ENCODE measurements around the gene CRP.
"Not testable (repeated sequence)": the region's sequence is repeated elsewhere in the genome, so short reads cannot be mapped to it uniquely, and the experiment has no call there.

Gene CRP

DNA sequence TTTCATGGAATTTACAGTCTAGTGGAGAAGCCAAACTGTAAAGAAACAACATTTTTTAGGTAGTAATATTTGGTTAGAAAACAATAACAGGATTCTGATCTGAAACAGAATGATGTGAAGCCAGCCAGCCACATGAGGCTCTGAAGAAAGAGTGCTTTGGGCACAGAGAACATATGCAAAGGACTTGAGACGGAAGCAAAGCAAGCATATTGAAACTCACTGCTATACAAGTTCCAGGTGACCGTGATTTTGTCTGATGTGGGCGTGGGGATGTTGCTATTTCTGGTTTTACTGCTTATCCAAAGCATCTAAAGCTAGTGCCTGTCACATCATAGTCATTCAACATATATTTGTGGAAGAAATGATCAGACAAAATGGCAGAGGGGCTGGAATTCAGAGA, 14.7 kb downstream of the CRP start:
- DNase-seq (ENCODE audit: low read depth) = no peak

DNA sequence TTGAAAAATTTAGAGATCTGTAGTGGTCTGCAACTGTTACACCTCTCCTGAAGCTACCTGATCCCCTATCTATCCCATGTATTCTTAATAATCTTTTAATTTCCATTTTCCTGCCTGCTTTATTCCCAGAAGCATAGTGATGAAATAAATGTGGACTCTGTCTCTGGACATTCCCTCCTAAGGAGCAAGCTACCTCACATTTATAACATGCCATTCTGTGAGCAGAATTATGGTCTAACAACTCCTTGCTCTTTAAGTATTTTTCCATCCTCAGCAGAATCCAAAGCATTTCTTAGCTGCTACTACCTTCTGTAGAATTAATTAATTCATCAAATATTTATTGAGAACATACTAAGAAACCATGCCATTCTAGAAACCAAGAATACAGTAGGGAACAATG, 15.1 kb downstream of the CRP start:
- DNase-seq (ENCODE audit: low read depth) = no peak

DNA sequence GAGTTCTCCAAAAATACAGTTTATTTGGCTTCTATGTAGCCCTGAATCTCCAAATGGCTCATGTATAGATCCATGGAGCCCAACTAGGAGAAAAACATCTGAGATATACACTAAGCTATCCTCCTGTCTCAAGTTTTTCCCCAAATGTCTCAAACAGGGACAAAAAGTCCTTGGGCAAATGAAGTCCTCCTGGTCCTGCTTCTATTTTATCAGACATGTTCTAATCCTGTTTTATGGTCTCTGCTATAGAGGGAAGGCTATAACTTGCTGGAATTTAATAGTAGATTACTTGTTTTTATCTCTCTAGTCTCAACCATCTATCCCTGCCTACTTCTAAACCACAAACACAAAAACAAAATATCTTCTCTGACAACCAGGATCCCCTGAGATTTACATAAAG, 26.9 kb downstream of the CRP start:
- DNase-seq (ENCODE audit: low read depth) = no peak

DNA sequence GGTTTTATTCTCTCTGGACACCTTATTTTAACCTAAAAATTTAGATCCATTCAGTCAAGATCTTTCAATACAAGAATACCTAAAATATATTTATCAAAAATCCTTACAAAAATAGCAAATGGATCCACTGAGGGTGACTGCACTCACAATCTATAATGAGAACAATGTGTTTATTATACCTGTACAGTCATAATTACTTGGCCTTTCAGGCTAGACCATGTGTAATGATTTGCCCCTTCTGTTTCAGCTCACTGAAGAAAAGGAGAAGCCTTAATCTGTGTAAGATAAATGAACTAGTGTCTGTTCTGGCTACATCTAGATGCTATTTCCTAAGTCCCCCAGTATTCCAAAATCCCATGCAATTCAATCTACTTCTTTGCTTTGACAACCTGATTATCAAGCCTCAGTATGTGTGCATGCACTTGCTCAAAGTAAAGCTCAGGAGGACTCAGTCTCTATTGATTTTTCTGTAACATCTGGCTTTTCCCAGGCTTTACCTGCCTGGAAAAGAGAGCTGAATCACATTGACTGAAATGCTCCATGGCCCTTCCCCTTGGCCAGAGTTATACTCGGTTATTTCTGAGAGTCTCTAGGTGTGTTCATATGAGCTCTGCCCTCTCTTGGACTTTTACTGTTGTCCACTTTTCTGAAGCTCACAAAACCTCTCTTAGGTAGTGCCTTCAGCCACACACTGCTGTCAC, 27.6 kb downstream of the CRP start:
- no peak for DNase-seq (ENCODE audit: low read depth)

DNA sequence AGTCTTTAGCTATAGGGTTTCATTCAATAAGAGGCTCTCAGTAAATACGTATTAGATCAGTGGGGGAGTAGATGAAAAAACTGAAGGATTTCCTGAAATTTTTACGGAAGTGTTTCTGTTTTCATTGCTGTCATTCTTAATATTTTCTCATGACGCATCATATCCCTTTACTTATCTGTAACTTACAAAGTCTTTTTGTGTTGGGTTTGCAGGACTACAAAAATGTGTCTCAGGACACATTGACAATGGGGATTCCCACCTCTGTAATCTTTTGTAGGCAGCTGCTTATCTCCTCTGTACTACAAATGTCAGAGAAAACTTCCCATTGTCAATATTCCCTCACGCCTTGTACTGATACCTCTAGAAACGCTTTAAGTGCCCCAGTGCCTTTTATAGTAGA, 35.5 kb downstream of the CRP start:
- no peak for DNase-seq (ENCODE audit: low read depth)

DNA sequence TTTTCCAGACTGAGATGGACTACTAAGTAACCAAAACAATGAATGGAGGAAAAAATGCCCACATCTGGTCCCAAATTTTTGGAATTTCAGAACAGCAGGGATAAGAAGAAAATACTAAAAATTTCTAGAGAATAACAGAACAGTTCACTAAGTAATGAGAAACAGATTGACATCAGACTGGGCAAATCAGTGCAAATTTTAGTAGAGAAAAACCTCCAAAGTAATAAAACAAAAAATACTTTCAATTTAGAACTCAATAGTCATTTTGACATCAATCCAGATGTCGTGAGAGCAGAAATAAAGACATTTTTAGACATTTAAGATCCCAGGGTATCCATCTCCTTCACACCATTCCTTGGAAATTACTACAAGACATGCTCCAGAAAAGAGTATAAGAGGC, 39.3 kb downstream of the CRP start:
- DNase-seq (ENCODE audit: low read depth) = no peak

DNA sequence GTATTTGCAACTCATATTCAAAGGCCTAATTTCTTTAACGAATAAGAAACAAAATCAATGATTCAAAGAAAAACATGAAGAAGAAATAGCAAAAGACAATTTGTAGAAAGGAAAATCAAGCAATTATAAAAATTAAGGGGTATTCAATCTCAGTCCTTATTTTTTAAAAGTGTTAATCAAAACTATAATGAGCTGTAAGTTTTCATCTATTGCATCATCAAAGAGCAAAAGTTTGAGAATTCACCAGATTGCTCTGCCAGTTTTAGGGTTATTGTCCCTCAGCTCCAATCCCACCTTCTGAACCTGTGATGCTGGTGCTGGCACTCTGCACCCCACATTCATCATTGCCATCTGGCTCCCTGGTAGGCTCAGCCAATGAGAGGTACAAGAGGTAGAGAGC, 42.0 kb downstream of the CRP start:
- not testable (repeated sequence) for DNase-seq (ENCODE audit: low read depth)

DNA sequence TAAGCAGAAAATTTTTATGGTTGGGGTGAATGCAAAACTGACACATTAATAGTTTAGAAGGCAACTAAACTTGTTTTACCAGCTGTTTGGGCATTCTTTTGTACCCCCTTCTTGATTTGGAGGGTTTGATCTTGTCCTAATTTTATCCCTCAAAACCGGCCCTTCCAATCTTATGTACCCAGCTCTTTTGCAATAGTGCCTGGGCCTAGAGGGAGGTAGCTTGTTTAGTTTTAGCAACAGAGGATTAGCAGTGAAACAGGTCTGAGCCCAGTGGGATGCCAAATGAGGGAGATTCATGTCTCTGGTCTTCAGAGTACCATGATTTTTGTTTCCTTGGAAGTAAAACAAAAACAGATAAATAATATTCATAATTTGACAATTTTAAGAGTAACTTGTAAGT, 45.1 kb downstream of the CRP start:
- no peak for DNase-seq (ENCODE audit: low read depth)

DNA sequence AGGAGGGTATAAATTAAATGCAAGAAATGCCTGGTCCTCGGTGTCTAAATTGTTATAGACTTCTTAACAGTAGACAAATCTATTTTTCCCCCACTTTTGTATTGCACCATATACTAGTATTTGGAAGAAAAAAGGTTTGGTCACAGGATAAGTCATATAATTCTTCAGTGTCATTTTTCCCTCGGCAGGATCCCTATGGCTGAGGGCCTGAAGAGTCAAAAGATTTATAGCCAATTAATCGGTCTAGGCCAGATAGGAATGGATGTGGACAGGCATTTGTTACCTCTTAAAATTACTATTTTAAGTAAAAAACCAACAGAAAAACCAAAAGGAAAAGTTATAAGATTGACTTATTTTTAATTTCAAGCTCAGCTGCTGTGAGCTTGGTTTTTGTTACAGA, 45.6 kb downstream of the CRP start:
- no peak for DNase-seq (ENCODE audit: low read depth)

DNA sequence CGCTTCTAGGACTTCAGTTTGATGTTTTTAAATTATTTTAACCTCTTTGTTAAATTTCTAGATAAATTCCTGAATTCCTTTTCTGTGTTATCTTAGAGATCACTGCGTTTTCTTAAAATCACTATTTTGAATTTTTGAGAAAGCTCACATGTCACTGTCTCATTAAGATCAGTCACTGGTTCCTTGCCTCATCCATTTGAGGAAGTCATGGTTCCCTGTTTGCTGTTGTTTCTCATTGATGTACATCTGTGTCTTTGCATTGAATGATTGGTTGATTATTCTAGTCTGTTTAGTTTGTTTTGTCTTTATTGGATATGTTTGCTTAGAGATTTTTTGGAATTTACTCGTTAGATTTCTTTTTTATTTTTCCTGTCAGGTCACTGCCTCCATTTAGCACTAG, 50.1 kb downstream of the CRP start:
- no peak for DNase-seq (ENCODE audit: low read depth)

DNA sequence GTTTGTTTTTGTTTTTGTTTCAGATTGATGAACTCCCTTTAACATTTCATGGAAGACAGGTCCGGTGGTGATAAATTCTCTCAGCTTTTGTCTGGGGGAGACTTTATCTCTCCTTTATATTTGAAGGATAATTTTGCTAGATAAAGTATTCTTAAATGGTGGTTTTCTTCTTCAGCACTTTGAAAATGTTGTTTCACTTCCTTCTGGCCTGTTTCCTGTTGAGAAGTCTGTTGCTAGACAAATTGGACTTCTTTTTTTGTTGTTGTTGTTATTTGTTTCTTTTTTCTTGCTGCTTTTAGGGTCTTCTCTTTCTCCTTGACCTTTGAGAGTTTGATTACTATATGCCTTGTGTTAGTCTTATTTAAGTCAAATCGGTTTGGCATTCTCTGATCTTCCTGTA, 50.8 kb downstream of the CRP start:
- no peak for DNase-seq (ENCODE audit: low read depth)
